ENCODE data around the gene ZBTB7C.
"Not testable (repeated sequence)": the region's sequence is repeated elsewhere in the genome, so short reads cannot be mapped to it uniquely, and the experiment has no call there.

Gene ZBTB7C

DNA sequence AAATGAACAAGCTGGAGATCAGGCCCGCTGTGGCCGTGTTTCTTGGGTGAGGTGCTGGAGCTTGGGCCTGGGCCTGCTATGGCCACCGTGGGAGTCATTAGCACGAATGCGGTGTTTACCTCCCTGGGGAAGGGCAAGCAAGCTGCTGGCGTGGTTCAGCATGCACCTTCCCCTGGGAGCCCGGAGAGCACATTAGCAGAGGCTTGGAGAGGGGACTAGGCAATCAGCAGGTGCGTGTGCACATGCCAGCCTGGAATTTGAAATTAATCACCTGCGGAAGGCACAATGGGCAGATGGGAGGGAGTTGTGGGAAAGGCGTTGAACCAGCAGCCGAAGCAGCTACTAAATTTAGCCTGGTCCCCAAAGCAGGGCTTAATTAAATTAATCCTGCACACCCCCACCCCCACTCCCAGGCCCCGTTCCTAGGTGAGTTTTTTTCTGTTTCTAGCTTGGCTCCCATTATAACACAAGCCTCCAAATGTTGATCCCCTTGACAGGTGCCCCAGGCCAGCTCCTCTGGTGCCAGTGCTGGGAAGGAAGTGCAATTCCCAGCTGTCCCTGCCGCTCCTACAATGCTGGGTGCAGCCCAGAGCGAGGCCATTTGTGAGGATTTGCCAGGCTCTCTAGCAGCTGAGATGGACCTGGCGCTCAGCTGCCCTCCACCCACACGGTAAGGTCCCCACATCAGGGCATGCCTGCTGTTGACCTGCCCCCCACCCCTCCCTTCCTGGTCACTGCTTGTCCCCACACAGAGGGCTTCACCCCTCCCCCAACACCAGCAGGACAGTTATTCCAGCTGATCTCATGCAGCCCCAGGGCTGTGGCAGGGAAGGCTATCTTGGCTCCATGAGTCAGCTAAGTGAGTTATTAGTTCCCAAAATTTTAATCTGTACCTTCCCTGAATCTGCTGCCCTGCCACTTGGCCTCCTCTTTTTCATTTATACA lies 115.0 kb downstream of the ZBTB7C start:
- ATAC-seq: no peak

GRCh38 chr18:48292782-48293424 lies 116.3 kb downstream of the ZBTB7C start:
- no peak for ATAC-seq

DNA sequence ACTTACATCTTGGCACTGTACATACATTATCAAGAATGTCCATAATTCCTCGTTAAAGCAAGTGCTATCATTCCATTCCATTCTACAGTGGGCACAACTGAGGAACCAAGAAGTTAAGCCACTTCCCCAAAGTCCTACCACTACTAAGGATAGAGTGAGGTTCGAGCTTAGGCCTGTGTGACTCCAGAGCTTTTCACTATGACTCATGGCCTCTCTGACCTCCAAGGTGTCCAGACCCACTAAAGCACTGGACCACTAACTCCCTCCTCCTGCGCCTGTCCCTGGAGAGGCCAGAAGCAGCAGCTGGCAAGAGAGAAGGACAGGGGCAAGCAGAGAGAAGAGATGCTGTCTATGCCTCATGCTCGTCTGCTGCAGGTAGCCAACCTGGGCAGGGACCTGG lies 117.0 kb downstream of the ZBTB7C start:
- no peak for ATAC-seq

- ATAC-seq: no peak
Observed at GRCh38 chr18:48290162-48290926, 118.8 kb downstream of the ZBTB7C start.

DNA sequence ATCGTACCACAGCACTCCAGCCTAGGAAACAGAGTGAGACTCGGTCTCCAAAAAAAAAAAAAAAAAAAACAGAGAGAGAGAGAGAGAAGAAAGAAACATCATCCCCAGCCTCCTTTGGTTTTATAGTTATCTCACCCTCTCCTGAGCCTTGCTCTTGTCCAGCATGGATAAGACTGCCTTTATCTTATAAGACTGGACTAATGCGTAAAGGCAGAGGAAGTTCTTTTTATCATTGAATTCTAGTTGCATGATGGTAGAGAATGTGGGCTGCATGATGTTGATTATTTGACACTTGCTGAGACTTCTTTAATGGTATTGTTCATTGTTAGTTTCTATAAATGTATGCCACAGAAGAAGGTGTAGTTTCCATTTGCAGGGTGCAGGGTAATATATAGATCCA lies 124.4 kb downstream of the ZBTB7C start:
- no peak for ATAC-seq

DNA sequence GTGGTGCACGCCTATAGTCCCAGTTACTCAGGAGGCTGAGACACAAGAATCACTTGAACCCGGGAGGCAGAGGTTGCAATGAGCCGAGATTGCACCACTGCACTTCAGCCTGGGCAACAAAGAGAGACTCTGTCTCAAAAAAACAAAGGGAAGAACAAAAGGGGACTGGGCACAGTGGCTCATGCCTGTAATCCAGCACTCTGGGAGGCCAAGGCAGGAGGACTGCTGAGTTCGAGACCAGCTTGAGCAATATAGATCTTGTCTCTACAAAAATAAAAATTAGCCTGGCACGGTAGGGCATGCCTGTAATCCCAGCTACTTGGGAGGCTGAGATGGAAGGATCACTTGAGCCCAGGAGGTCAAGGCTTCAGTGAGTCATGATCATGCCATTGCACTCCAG lies 125.2 kb downstream of the ZBTB7C start:
- ATAC-seq: not testable (repeated sequence)

- ATAC-seq: not testable (repeated sequence)
Observed at GRCh38 chr18:48281460-48281859, 127.7 kb downstream of the ZBTB7C start.

- ATAC-seq: no peak
Observed at GRCh38 chr18:48279312-48279711, 129.9 kb downstream of the ZBTB7C start.

GRCh38 chr18:48278081-48278480 lies 131.1 kb downstream of the ZBTB7C start:
- ATAC-seq: no peak

- ATAC-seq: no peak
Observed at GRCh38 chr18:48274301-48274700, 134.9 kb downstream of the ZBTB7C start.

- ATAC-seq: no peak
Observed at GRCh38 chr18:48270929-48271328, 138.3 kb downstream of the ZBTB7C start.

DNA sequence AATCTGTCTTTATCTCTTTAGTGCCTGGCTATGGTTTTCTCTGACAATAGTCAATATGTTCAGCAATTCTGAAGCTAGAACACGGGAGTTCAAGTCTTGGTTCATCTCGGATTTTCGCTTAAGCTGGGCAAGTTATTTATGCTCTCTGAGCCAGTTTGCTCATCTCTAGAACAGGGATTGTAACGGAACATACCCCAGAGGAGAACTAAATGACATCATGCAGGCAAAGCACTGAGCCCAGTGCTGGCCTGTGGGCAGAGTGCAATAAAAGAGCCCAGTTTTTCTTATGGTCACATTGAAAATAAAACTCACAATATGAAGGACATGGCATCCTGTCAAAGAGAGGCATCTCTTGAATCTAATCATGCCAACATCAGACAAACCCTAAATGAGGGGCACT lies 143.9 kb downstream of the ZBTB7C start:
- ATAC-seq: no peak

DNA sequence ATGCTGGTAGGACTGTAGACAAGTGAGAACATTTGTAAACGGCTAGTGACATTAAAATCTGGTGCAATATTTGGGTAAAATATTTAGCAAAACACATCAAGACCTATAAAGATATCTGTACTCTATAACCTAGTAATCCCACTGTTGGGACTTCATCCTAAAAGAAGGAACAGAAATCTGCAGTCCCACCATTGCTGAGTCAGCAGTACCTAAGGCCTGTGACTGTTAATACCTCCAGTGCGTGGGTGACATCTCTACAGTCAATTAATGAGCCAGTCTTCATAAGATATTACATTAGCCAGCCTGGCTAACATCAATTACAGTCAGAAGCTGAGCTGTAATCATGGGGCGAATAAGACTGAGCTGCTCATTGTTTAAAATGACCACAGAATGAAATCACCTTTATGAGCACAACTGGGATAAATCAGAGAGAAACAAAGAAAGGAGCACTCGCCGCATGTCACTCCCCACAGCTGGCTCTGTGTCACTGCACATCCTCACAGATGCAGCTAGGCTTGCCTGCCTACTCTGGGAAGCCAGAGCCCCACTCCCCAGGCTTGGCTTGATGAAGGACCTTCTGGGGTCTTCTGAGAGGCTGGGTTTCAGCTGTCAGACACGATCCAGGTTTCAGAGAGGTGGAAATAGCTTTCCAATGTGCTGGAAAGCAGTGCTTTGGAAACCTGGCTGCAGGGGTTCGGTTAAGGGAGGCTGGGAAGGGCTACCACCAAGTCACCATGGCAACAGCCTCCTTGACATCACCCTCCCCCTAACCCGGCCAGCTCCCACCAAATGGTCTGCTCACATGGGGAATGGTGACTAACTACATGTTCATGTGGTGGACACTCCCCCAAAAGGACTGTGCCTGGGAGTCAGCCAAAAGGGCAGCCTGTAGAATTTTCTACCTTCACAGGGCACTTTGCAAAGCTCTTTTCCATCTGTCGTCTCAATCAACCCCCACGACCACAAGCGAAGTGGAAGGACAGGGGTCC lies 145.0 kb downstream of the ZBTB7C start:
- ATAC-seq: no peak

DNA sequence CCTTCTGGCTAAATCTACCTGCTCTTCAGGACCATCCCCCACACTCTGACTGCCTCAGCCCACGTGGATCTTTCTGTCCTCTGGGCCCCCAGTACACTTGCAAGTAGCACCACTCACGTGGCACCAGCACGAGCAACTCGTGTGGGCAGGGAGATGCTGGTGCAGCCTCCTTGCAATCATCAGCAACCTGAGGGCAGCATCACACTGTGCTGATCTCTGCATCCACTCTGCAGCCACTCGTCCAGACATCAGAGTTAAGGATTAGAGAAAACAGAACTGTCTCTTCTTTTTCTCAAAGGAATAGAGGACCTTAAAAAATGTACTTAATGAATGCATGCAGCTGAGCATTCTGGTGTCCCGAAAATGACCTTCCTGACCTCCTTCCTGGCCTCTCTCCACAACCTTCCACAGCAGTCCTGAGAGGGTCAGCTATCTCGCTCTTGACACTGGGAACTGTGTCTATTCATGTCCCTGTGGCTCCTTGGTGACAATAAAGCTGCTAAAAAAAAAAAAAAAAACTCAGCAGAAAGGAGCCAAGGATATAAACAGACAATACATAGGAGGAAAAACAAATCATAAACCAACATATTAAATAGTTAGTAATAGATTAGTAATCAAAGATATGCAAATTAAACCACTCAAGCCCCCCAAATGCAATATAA lies 145.9 kb downstream of the ZBTB7C start:
- no peak for ATAC-seq

DNA sequence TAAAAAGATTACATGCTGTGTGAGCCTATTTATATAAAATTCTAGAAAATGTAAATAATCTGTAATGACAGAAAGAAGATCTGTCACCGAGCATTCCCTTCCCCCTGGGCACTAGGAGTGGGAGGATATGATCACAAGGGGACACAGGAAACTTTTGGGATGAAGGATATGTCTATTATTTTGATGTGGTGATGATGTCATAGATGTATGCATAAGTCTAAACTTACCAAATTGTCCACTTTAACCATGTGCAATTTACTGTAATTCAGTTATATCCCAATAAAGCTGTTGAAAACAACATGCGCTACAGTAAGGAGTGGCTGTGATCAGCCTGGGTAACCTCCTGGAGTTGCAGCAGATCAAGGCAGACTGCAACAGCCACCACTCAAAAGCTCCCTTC lies 148.9 kb downstream of the ZBTB7C start:
- no peak for ATAC-seq

DNA sequence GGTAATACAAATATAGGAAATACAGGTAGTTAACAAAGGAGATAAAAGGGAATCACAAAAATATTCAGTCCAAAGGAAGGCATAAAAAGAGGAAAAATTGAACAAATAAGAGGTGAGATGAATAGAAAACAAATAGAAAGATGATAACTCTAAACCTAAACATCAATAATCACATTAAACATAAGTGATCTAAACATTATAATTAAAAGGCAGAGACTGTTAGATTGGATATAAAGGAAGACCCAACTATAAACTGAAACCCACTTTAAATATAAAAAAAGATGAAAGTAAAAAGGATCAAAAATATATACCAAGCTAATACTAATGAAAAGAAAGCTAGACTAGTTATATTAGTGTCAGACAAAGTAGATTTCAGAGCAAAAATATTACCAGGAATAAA lies 152.3 kb downstream of the ZBTB7C start:
- ATAC-seq: no peak

DNA sequence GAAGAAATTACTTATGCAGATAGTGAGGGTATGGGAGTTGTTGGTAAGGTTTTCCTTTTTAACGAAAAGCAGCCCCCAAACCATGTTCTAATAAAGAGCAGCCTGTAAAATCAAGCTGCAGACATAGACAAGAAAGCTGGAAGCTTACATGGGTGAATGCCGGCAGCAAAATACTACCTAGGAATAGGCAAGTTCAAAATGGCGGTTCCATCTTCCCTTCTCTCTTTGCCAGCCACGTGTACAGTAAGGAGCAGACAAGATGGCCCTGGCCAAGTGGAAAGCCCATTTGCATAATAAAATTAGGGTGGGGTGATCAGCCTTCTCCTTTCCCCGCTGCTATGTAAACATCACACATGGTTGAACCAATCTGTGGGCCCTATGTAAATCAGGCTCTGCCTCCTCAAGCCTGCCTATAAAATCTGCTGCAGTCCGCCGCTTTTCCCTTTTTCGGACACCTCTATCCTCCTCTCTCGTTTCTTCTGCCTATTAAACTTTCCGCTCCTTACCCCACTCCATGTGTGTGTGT lies 155.0 kb downstream of the ZBTB7C start:
- ATAC-seq: no peak

GRCh38 chr18:48252525-48252924 lies 156.7 kb downstream of the ZBTB7C start:
- no peak for ATAC-seq

GRCh38 chr18:48250918-48251317 lies 158.3 kb downstream of the ZBTB7C start:
- ATAC-seq: no peak

GRCh38 chr18:48250362-48250907 lies 158.7 kb downstream of the ZBTB7C start:
- ATAC-seq: no peak

- ATAC-seq: no peak
Observed at GRCh38 chr18:48249854-48250253, 159.3 kb downstream of the ZBTB7C start.

All from activated CD4-positive, CD25-positive, alpha-beta regulatory T cell treated with anti-CD3 and anti-CD28 coated beads, Interleukin-2, amount 50 U/mL, for 24 hours (primary cell).